Aorta (tissue), 5 donors: ENCODE data around the gene GAN. TPM values are rescaled to one million over a fixed set of nuclear protein-coding genes. Genes with fewer than 3 reads are reported as not detected.
"Not testable (repeated sequence)": the region's sequence is repeated elsewhere in the genome, so short reads cannot be mapped to it uniquely, and the experiment has no call there.

Experiments
- ATAC-seq: fragments of 200-7000 bp; cut with Tn5 transposase; one replicate; pipeline ENCODE4 v1.9.1; 2022; ENCODE audit warnings: moderate library complexity; ENCODE audit not compliant: low FRiP score
- DNase-seq, 2 donors: peaks; one replicate each; pipeline ENCODE4 v3.0.0-alpha.2; 2020
- H3K27ac ChIP-seq, 2 donors: one replicate each; pipeline ENCODE4 v1.5.1; 2013; ENCODE audit warnings: low read length in 2 of 2, mild to moderate bottlenecking in 2 of 2, moderate library complexity in 2 of 2, control low read depth in 1 of 2, inconsistent platforms in 1 of 2, low read depth in 1 of 2
- H3K27me3 ChIP-seq, 2 donors: one replicate each; pipeline ENCODE4 v1.6.1; 2013; ENCODE audit warnings: control low read depth in 1 of 2, low read length in 1 of 2, mild to moderate bottlenecking in 1 of 2, moderate library complexity in 1 of 2; ENCODE audit not compliant: insufficient read depth in 2 of 2, control insufficient read depth in 1 of 2
- H3K36me3 ChIP-seq, 2 donors: one replicate each; pipeline ENCODE4 v1.6.1; 2013; ENCODE audit warnings: control low read depth in 1 of 2, low read length in 1 of 2, mild to moderate bottlenecking in 1 of 2; ENCODE audit not compliant: insufficient read depth in 2 of 2, control insufficient read depth in 1 of 2
- H3K4me1 ChIP-seq, 2 donors: one replicate each; pipeline ENCODE4 v1.6.1; 2013; ENCODE audit warnings: low read length in 2 of 2, control low read depth in 1 of 2, mild to moderate bottlenecking in 1 of 2, moderate library complexity in 1 of 2; ENCODE audit not compliant: insufficient read depth in 2 of 2, control insufficient read depth in 1 of 2
- H3K4me3 ChIP-seq, 2 donors: one replicate each; pipeline ENCODE4 v1.5.1; 2013; ENCODE audit warnings: low read length in 2 of 2, control low read depth in 1 of 2, mild to moderate bottlenecking in 1 of 2
- H3K9me3 ChIP-seq: one replicate; pipeline ENCODE4 v1.6.1; 2013; ENCODE audit warnings: mild to moderate bottlenecking, low read length; ENCODE audit not compliant: control insufficient read depth
- WGBS, 2 donors: extraction: QIAGEN DNeasy Blood & Tissue Kit; methylation state at CpG; one replicate each; pipeline ENCODE4 v1.1.7; 2013; 5-methylcytosine and 5-hydroxymethylcytosine counted together
- intact Hi-C, 2 donors: fragments of 100-400 bp; cut with DNase I; formaldehyde crosslinking; loops; one replicate each; pipeline versions ENCODE4 v1.14.2 to v1.15.0; 2022
- polyA plus RNA-seq, 2 donors: library from polyadenylated mRNA; stranded (reverse); fragments of 200-250 nt; gene quantifications; one replicate each; pipeline ENCODE4 v1.2.3, GENCODE V29; 2013
- total RNA-seq, 2 donors: library from RNA; stranded (reverse); fragmentation: NEBNext Ultra II Directional; extraction: Animal tissue kit (Norgen Biotek cat#: 25700); gene quantifications; one replicate each; pipeline ENCODE4 v1.2.1, GENCODE V29; 2021
- donor health status: healthy with polysubstance abuse.
- donor health status: Bipolar disorder and iron deficiency.
- donor health status: DM: no; HTN: no; CAD: no.
- donor health status: DM: no; HTN: no; CAD: no.
- donor health status: DM: yes; HTN: yes; CAD: no.

The GAN gene
- total and polyA plus RNA-seq, 4 donors = 0.87 to 11.9 (median 6.5) TPM

DNA sequence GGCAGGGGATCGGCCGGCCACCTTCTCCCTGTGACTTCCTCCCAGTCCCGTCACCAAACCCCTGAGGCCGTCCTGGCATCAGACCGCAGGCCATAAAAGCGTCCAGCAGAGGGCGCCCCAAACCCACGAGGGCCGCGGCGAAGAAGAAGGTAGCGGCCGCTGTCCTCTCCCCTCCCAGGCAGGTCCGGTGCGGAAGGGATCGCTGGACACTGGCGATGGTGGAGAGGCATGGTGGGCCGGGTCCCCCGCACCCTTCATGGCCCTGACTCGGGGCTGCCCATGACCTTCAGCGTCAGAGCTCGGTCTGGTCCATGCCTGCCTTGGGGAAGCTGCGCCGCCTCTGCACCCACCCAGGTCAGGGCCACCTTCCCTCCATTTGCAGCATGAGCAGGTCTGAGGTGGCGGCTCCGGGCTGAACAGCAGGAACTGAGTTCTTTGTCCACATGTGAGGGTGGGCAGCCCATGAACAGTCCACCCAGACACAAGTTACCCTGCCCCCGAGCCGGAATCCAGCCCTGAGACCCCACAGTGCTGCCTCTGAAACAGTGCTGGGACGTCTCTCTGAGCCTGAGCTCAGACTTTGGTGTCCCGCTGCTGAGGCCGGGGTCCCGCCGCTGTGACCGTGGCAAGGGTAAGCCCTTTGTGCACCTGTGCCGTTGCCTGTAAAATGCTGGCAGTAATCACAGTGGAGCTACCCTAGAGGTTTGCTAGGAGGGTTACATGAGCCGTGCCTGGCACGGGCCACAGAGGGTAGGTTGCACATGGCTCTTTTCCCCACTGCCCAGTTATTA lies 89.0 kb downstream of the GAN start:
- Histone ChIP-seq H3K27ac (no peak overlapping the region), H3K9me3 (peaks cover 2% of the 10 kb centered on the region), H3K27me3 (peaks cover 0 to 4% of the 10 kb centered on the region in 2 donors), H3K4me3 (no peak overlapping the region), H3K36me3 (no peaks in the 10 kb centered on the region), H3K4me1 (no peaks in the 10 kb centered on the region)
- WGBS, 2 donors = 22 to 23% methylated on average over 36 to 37 of the region's 37 CpGs
- ATAC-seq (peak; percentile 90), DNase-seq (peak; percentile 89 to 95)
- intact Hi-C loops = loop anchor here (1.0 to 5.0 kb wide), 3 partner anchors 41 to 320 kb away; no protein-coding TSS in a partner anchor

DNA sequence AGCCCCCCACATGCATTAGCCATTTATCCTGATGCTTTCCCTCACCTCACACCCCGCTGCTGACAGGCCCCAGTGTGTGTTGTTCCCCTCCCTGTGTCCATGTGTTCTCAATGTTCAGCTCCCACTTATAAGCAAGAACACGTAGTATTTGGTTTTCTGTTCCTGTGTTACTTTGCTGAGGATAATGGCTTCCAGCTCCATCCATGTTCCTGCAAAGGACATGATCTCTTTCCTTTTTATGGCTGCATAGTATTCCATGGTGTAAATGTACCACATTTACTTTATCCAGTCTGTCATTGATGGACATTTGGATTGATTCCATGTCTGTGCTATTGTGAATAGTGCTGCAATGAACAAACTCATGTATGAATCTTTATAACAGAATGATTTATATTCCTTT lies 90.2 kb downstream of the GAN start:
- H3K36me3 ChIP-seq, H3K4me1 ChIP-seq, DNase-seq, H3K9me3 ChIP-seq, H3K4me3 ChIP-seq, H3K27me3 ChIP-seq, intact Hi-C loops, ATAC-seq, H3K27ac ChIP-seq: not testable (repeated sequence)
- WGBS, 2 donors = 74 to 93% methylated on average over 2 of the region's 2 CpGs

DNA sequence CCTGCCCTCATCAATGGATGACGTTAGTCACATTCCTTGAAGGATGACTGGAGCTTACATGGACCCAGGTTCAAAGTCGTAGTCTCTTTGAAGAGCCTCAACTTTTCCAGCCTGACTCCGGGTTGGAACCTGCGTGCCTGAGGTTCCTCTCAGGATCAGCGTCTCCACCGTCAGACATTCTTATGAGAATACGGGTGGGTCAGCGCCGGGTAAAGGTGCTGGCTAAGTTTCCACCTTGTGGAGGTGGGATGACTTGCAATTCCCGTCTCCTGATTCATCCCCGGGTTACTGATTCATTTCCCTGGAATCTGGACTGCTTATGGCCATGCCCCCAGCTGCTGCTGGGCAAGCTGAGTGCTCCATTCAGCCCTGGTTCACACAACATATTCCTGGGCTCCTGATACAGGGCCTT lies 90.9 kb downstream of the GAN start:
- peak in 1 of 2 donors; percentile 33 for DNase-seq
- intact Hi-C loops = no loop called here
- WGBS, 2 donors = 57 to 61% methylated on average over 11 of the region's 11 CpGs
- H3K36me3 ChIP-seq = no peaks in the 10 kb centered on the region
- no peaks in the 10 kb centered on the region for H3K9me3 ChIP-seq
- H3K4me1 ChIP-seq = no peaks in the 10 kb centered on the region
- H3K27ac ChIP-seq = no peak overlapping the region
- H3K27me3 ChIP-seq = peaks cover 0 to 4% of the 10 kb centered on the region in 2 donors
- ATAC-seq = no peak
- H3K4me3 ChIP-seq = no peak overlapping the region

DNA sequence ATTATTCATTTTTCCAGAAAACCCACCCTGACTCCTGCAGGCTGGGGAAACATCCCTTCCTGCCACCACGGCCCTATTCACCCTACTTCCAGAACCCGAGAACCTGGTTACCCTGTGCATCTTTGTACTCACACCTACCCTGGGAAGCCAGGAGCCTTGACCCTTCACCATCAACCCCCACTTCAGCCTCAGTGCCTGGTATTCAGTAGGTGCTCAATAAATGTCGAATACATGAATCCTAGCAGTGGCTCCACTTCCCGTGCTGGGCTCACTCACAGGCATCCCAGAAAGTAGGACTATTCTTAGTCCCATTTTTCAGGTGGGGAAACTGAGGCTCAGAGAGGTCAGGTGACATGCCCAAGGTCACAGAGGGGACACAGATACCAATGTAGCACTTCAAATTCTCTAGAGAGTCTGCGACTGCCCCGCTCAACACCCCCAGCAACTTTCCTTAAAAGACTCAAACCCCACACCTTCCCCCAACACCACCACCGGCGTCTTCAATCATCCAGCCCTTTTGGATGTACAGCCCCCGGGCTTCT lies 93.7 kb downstream of the GAN start:
- Histone ChIP-seq H3K27ac (no peak overlapping the region), H3K4me1 (no peaks in the 10 kb centered on the region), H3K9me3 (no peaks in the 10 kb centered on the region), H3K4me3 (no peak overlapping the region), H3K36me3 (no peaks in the 10 kb centered on the region), H3K27me3 (no peaks in the 10 kb centered on the region)
- DNase-seq (no peak), ATAC-seq (no peak)
- intact Hi-C loops = no loop called here
- WGBS, 2 donors = 86 to 87% methylated on average over 9 of the region's 9 CpGs

DNA sequence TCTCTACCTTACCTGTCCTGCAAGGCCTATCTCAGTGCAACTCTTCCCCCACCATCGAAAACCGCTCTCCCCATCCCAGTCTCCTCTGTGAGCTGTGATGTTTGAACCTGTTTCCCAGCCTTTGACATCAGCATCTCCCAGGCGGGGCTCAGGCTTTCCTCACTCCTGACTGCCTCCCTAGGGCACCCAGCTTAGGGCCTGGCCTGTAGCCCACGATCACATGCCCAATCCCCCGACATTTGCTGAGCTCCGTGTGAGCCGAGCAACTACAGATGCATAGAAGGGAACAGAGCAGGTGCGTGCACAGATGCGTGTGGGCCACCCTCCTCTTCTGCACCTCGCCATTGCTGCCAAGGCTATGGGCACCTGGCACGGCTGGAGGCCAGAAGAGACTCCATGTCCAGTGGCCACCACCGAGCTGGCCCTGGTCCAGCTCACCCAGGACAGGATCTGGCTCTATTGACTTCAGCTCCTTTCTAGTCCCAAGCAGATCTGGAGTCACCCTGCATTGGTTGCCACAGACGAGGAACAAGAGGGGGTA lies 94.3 kb downstream of the GAN start:
- H3K4me1 ChIP-seq = no peaks in the 10 kb centered on the region
- H3K9me3 ChIP-seq = no peaks in the 10 kb centered on the region
- no peak overlapping the region for H3K4me3 ChIP-seq
- no peak overlapping the region for H3K27ac ChIP-seq
- H3K27me3 ChIP-seq = no peaks in the 10 kb centered on the region
- 69 to 73% methylated on average over 13 of the region's 13 CpGs for WGBS, 2 donors
- intact Hi-C loops = no loop called here
- no peaks in the 10 kb centered on the region for H3K36me3 ChIP-seq
- peak in 1 of 2 donors; percentile 71 for DNase-seq
- no peak for ATAC-seq

DNA sequence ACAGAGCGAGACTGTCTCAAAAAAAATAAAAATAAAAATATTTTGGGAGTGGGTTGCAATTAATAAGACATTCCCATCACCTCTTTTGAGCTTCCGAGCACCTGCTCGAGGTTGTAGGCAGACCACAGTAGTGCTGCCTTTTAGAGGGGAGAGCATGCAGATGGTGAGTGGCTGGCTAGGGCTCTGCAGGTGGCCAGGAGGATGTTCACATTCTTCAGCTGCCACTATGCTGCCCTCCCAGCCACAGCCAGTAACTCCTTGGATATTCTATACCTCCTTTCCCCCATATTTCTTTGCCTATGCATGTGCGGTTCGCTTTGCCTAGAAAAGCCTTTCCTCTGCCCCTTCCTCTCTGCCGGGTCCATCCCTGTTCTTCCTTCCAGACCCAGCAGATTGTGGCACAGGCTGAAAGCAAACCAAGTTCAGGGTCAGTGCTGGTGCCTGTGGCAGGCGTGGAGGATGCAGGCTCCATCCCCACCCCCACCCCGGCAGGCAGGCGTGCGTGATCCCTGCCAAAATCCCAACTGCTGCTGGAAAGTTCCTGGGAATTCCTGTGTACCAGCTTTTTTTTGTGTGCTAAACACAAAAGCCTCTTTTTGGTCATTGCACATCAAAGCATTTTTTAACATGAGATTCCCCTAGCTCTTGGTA lies 96.0 kb downstream of the GAN start:
- Histone ChIP-seq H3K27me3 (peaks cover 0 to under 1% of the 10 kb centered on the region in 2 donors), H3K27ac (no peak overlapping the region), H3K36me3 (no peaks in the 10 kb centered on the region), H3K4me3 (no peak overlapping the region), H3K4me1 (no peaks in the 10 kb centered on the region), H3K9me3 (no peaks in the 10 kb centered on the region)
- WGBS, 2 donors = 40 to 44% methylated on average over 10 of the region's 10 CpGs
- ATAC-seq (no peak), DNase-seq (peak in 1 of 2 donors; percentile 34)
- intact Hi-C loops = no loop called here

DNA sequence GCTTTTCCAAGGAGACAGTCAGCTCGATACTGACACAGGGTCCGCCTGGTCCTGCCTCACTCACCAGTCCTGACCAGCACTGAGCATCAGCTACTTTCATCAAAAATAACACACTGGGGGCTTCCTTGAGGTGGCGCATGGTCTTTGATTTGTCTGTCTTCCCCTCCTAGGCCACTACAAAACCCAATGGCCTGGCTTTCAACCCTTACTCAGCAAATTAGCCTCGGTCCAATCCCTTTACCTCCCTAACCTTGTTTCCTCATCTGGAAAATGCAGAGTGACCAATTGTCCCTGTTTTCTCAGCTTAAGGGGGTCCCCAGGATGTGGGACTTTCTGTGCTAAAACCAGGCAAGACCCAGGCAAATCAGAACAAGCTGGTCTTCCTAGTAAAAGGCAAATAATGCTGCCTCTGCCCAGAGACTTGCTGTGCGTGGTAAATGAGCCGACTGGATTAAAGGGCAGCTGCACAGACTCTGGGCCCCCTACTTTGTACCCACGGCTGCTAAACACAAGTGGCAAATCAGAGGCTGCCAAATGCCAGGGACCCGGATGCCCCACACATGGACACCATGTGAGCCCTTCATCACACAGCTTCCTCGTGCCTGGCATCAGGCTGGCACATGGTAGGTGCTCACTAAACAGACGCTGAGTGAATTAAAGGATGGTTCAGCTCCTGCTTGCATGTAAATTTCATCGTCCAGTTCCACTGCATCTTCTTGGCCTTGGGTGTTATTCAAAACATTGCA lies 98.7 kb downstream of the GAN start:
- no peaks in the 10 kb centered on the region for H3K9me3 ChIP-seq
- no peak overlapping the region for H3K27ac ChIP-seq
- intact Hi-C loops = no loop called here
- WGBS, 2 donors = 91% methylated on average over 11 of the region's 11 CpGs
- H3K27me3 ChIP-seq = peaks cover 0 to 2% of the 10 kb centered on the region in 2 donors
- no peak overlapping the region for H3K4me3 ChIP-seq
- ATAC-seq = no peak
- H3K4me1 ChIP-seq = no peaks in the 10 kb centered on the region
- no peak for DNase-seq
- no peaks in the 10 kb centered on the region for H3K36me3 ChIP-seq

DNA sequence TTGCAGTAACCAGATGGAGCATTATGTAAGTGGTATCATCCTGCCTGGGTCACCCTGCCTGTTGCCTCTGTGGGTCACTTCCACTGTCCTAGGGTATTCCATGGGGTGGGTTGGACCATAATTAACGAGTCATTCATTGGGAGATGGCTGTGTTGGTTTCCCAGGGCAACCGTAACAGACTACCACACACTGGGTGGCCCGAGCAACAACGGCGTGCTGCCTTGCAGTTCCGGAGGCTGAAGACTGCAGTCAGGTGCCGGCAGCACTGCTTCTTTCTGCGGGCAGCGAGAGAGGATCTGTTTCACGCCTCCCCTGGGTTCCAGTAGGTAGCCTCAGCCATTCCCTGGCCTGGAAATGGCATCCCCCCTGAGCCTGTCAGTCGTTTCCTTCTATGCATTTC lies 101.0 kb downstream of the GAN start:
- intact Hi-C loops = no loop called here
- H3K36me3 ChIP-seq = no peaks in the 10 kb centered on the region
- H3K4me3 ChIP-seq = no peak overlapping the region
- no peaks in the 10 kb centered on the region for H3K9me3 ChIP-seq
- 82 to 83% methylated on average over 11 of the region's 11 CpGs for WGBS, 2 donors
- no peak for DNase-seq
- H3K27ac ChIP-seq = no peak overlapping the region
- no peak for ATAC-seq
- peaks cover 0 to 2% of the 10 kb centered on the region in 2 donors for H3K27me3 ChIP-seq
- H3K4me1 ChIP-seq = no peaks in the 10 kb centered on the region
